Right lung (tissue), 10 donors: ENCODE results near the gene DOLPP1. TPM values are rescaled to one million over a fixed set of nuclear protein-coding genes. Genes with fewer than 3 reads are reported as not detected.
"Not testable (repeated sequence)": the region's sequence is repeated elsewhere in the genome, so short reads cannot be mapped to it uniquely, and the experiment has no call there.

Experiments
- DNase-seq, 2 donors: peaks; one replicate each; pipeline ENCODE4 v3.0.0-alpha.2; 2013
- long read RNA-seq, 8 donors: transcript quantifications; one replicate each; lab custom pipeline, GENCODE V29; 2026
- polyA plus RNA-seq, 5 donors: library from polyadenylated mRNA; unstranded; fragments of 120-200 nt; gene quantifications; one replicate each; pipeline versions ENCODE4 v1.2.1 to v1.2.3, GENCODE V29; 2013; ENCODE audit warnings: inconsistent platforms in 1 of 5, low replicate concordance in 1 of 5; ENCODE audit not compliant: insufficient read length in 5 of 5, insufficient read depth in 1 of 5

Gene DOLPP1, protein sequence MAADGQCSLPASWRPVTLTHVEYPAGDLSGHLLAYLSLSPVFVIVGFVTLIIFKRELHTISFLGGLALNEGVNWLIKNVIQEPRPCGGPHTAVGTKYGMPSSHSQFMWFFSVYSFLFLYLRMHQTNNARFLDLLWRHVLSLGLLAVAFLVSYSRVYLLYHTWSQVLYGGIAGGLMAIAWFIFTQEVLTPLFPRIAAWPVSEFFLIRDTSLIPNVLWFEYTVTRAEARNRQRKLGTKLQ
- polyA plus RNA-seq, result 10 to 100 TPM; 13.2 to 18.4 (median 14.7) TPM
- long read RNA-seq, donor 1, transcript DOLPP1-202 (8 exons, 2,177 nt), result major isoform, 5 of 16 reads
- long read RNA-seq, donor 1, partial matches to known transcripts, result 11 of 16 reads
- long read RNA-seq, donor 1, other reads (novel, unspliced or antisense), result 0 of 16 reads
- long read RNA-seq, donor 2, partial matches to known transcripts, result 0 of 2 reads
- long read RNA-seq, donor 2, other reads (novel, unspliced or antisense), result 0 of 2 reads
- long read RNA-seq, donor 3, partial matches to known transcripts, result 0 of 2 reads
- long read RNA-seq, donor 3, other reads (novel, unspliced or antisense), result 0 of 2 reads
- long read RNA-seq, donor 4, partial matches to known transcripts, result 8 of 11 reads
- long read RNA-seq, donor 4, other reads (novel, unspliced or antisense), result 0 of 11 reads
- long read RNA-seq, donor 5, partial matches to known transcripts, result 0 of 2 reads
- long read RNA-seq, donor 5, other reads (novel, unspliced or antisense), result 0 of 2 reads
- long read RNA-seq, donor 6, partial matches to known transcripts, result 8 of 13 reads
- long read RNA-seq, donor 6, other reads (novel, unspliced or antisense), result 0 of 13 reads
- long read RNA-seq, donor 7, partial matches to known transcripts, result 0 of 5 reads
- long read RNA-seq, donor 7, other reads (novel, unspliced or antisense), result 0 of 5 reads
- long read RNA-seq, donor 8, partial matches to known transcripts, result 0 of 1 reads
- long read RNA-seq, donor 8, other reads (novel, unspliced or antisense), result 0 of 1 reads

DNA sequence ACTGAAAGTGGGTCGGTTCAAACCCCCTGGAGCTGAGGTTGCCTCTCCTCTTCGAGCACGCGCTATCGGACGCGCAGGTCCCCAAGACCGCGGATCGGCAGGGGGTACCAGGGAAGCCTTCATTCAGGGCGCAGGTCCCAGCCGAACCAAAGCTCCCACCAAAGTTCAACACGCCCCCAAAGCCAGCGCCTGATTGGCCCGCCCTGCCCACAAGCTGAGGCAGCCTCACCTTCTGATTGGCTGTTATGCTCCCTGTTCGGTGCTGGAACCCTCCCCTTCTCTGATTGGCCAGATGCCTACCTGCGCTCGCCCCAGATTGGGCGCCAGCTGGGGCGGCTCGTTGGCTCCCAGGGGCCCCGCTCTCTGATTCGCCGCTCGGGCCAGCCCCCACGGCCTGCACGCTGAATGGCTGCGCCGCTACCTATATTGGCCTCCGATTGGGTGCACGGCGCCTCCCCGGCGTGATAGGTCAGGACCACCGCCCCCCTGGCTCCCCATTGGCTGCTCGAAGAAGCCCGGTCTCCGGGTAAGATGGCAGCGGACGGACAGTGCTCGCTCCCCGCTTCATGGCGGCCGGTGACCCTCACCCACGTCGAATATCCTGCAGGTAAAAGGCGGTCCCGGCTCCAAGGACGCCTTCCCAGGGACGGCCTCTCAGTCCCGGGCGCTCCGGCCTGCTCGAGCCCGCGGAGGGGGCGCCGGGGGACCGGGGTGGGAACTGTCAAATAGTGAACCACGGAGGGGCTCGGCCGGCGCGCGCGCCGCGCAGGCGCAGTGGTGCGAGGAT lies at the start of gene DOLPP1:
TSS of gene DOLPP1 (plus strand) at position 511 of the 787 bp plus-strand sequence. CDS start at position 532, 21 bp downstream.
- peak; percentile 99 for DNase-seq

DNA sequence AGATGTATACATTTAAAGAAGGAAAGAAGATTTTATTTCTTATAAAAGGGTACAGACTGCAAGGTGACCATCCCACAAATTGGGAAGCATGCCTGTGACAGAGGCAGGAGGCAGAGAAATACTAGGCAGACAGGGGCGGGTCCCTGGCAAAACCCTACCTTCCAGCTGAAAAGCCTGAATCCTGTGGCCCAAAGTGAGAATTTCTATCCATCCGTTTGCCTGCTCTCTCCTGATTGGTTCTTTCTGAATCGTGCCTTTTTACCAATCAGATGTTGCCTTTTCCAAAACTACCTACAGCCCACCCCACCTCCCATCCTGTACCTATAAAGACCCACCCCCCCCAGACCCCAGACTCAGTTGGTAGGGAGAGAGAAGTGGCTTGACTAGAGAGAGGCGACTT lies 49.4 kb upstream of the DOLPP1 start:
- no peak for DNase-seq

DNA sequence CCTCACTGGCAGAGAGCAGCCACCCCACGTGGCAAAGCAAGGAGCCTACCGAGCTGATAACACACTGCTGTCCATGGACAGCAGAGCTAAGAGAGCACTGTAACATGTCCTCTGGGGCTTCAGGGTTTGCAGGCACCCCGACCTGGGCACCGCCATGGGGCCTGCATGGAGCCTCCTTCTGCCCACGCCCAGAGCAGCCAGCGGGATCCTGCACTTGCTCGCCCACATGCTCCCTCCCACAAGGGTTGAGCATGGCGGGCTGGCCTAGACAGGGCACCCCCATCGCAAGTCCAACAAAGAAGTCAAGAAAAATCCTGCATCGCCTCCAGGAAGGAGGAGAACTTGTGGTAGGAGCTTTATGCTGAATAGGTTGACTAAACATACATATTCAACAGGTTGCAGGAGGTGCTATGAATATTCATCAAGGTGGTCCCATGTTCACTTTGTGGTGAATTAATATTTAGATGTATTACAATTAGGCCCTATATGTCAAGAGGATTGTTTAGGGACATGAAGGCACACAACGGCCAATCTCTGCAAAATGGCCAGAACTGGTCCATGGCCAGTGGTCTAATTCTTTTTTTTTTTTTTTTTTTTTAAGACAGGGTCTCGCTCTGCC lies 48.3 kb upstream of the DOLPP1 start:
- no peak for DNase-seq

DNA sequence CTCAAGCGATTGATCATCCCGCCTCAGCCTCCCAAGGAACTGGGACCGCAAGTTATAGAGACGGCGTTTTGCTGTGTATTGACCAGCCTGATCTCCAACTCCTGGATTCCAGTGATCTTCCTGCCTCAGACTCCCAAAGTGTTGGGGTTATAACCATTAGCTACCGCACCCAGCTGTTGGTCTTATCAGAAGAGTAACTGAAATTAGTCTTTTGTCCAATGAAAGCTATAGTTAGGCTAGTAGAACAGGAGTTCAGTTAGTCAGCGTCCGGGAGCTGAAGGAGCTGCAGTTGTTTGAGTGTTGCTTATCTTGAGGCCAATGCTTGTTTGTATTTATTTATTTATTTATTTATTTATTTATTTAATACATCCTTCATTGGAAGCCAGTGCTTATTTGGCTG lies 47.7 kb upstream of the DOLPP1 start:
- DNase-seq, result no peak

DNA sequence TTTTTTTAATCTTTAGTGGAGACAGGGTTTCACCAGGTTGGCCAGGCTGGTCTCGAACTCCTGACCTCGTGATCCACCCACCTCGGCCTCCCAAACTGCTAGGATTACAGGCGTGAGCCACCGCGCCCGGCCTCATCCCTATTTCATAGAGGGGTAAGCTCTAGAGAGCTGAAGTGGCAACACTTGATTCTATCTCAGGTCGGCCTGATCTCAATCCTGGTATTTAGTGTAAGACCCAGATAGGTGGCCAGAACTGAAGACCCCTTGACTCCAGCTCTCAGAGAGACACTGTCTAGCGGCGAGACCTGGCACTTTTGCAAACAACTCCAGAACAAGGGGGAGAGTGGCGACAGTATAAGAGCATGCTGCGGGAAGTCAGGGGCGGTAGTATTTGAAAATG lies 45.1 kb upstream of the DOLPP1 start:
- not testable (repeated sequence) for DNase-seq

DNA sequence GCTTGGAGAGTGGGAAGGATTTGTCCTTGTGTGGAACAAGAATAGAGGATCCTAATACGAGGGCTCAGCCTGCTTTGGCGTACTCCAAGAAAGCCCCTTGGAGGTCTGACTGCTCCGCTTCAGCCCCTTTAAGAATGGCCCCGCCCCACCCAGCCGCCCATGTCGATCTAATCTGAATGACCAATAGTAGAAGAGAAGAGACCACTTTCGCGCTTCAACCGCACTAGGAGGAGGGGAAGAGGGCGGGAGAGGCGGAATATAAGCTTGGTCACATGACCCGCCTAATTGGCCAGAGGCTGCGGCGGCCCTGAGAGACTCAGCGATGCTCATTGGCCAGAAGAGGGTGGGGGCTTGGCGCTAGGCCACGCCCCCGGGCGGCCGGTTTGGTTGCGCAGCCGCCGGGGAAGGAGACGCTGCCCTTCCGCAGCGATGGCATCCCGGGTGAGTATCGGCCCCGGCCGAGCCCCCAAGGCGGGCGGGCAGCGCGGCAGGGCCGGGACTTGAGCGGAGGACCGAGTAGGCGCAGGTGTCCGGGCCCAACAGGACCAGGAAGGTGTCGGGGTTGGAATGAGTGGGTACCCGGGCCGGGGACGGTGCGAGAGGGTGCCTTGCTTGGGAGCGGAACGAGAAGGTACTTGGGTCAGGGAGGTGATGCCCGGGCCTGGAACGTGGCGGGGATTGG lies 44.5 kb upstream of the DOLPP1 start, which contains the start of gene MIGA2:
TSS of gene MIGA2 (plus strand) at position 386 of the 682 bp plus-strand sequence. CDS start 3,969 bp downstream, outside the sequence.
- DNase-seq, result peak; percentile 98 to 99

DNA sequence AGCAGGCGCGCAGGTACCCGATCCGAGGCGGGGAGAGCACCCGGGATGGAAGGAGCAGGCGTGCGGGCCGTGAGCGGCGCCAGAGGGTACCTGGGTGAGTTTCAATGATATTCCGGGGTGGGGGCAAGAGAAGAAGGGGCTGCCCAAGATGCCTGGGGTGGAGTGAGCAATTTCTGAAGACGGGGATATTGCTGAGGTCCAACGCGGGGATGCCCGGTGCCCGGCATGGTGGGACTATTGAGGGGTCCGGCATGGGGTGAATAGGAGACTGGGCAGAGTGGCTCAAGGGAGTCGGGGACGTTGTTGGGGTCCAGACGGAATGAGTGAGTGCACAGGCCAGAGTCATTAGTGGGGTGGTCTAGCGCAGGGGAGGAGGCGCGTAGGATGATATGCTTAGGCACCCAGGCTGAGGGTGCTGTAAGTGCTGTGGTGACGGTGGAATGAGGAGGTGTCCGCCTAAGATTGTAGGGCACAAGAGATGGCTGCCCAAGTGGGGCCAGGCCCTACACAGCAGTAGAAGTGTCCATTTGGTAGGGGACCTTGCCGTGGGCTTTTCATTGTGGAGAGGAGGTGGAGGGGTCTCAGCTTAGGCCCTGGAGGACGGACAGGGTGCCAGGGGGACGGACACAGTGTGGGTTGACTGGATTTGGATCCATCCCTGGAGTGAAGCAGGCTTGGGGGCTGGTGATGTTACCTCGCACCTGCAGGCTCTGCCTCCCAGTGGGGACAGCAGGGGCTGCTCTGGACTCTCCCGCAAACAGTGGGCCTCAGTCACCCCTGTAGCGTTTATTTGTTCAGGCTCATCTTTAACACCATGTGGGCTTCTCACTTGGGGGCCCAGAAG lies 43.8 kb upstream of the DOLPP1 start:
- DNase-seq, result no peak

DNA sequence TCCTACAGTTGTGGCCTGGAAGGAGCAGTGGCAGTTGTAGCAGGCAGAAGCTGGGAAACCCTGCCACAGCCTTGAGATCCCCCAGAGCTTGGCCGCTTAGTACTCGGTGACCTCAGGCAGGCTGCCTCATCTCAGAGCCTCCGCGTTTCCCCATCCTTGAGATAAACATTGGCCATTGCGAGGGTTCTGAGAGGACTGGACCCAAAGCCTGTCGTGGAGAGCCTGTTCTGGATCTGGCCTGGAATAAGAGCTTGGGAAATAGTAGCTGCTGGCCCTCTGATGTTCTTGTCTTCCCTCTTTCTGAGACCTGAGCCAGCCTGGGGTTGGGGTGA lies 43.2 kb upstream of the DOLPP1 start:
- no peak for DNase-seq

DNA sequence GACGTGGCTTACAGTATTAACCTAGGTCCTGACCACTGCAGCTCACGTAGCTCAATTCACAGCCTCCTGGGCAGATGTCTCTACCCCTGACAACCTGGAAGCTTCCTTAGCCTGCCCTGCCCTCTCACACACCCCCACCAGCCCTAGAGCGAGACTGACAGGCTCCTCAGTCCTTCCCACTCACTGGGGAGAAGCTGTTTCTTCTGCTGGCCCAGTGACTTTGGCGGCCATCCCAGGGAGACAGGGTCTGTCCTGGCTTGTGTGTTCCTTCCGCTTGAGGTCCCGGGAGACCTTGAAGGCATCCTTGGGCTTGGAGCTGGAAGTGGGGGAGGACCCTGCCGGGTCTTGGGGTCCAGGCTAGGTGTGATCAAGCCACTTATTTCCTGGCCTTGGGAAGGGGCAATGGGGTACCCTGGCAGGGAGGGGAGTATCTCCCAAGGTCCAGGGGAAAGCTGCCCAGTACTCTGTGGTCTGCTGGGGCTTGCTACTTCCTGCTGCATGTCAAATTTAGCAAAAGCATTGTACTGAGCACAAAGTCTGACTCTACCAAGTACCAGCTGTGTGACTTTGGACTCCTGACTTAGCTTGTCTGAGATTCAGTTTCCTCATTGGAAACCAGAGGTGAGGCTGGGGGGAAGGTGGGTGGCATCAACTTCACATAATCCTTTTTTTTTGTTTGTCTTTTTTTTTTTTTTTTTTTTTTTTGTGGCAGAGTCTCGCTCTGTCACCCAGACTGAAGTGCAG lies 42.6 kb upstream of the DOLPP1 start:
- DNase-seq, result no peak

DNA sequence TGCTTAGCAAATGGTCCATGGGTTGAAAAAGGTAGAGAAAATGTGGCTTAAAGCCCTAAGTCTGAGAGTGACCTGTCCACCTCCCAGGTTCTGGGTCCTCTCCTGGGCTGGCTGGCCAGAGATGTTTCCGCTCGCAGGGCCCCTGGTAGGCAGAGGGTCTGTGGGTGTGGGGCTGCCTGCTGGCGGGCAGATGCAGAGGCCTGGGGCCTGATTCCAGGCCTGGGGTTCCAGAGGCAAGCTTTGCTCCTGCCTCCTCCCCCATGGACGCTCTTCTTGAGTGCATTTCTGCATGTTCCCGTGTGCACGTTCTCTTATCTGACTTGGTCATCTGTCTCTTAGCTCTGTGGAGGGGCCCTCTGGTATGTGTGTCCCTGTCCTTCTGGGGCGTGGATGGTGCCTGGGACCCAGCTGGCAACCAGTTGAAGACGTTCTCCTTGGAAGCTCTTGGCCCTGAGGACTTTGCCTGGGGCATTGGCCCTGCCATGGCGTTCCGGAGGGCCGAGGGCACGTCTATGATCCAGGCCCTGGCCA lies 40.7 kb upstream of the DOLPP1 start:
- no peak for DNase-seq

DNA sequence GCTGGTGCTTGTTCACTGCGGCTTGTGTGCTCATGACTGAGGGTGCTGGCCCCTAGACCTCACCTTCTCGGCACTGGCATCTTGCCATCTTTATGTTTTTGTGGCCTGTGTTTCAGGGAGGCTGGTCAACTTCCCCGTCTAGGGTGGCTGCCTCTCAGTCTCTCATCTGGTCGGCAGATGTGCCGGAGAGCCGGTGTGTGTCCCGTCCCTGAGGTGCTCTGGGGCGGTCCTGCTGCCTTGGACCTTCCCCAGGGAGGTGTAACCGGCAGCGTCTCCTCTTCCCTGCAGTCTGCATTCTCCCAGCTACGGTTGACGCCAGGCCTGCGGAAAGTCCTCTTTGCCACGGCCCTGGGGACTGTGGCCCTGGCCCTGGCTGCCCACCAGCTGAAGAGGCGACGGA lies 38.9 kb upstream of the DOLPP1 start:
- DNase-seq, result no peak

DNA sequence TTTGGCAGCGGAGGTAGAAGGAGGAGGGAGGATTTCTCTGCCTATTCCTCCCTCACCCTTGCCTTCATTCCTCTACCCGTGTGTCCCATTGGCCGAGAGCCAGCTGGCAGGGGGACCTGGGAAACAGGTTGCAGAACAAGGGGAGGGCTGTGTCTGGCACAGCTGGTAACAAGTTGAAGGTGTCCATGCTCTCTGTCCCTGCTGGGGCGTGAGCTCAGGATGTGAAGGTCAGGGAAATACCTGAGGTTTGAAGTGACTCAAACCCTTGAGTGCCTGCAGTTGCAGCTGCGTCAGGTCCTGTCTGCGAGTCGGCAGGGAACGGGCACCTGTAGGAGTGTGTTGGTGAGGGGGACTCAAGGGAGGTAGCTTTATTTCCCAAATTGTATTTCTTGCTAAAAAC lies 28.3 kb upstream of the DOLPP1 start:
- DNase-seq, result peak; percentile 18 to 23

DNA sequence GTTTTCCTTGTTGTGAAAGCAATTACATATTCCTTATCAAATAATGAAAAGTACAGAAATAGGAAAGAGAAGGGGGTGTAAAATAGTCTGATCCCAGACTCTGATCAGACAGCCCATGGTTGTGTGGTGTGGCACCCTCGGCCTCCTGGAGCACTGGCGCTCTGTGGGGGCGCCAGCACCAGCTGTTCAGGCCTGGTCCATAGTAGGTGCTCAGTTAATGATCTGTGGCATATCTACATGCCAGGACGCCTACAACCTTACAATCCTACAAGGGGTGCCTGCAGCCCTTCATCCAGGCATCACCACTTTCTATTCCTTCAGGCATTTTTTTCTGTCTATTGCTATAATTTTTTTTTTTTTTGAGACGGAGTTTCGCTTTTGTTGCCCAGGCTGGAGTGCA lies 27.9 kb upstream of the DOLPP1 start:
- no peak for DNase-seq

DNA sequence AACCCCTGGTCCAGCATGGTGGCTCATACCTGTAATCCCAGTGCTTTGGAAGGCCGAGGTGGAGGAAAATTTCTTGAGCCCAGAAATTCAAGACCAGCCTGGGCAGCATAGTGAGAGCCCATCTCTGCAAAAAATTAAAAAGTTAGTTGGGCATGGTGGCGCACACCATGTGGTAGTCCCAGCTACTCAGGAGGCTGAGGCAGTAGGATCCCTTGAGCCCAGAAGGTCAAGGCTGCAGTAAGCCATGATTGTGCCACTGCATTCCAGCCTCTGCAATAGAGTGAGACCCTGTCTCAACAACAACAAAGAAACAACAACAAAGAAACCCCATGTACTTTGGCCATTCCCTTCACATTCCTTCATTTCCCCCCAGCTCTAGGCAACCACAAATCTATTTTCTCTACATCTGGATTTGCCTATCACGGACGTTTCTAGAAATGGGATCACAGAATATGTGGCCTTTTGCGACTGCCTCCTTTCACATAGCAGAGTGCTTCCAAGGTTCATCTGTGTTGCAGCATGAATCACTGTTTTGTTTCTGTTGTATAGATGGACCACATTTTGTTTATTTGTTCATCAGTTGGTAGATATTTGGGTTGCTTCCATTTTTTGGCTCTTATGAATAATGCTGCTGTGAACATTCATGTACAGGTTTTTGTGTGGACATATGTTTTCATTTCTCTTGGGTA lies 26.6 kb upstream of the DOLPP1 start:
- DNase-seq, result no peak

DNA sequence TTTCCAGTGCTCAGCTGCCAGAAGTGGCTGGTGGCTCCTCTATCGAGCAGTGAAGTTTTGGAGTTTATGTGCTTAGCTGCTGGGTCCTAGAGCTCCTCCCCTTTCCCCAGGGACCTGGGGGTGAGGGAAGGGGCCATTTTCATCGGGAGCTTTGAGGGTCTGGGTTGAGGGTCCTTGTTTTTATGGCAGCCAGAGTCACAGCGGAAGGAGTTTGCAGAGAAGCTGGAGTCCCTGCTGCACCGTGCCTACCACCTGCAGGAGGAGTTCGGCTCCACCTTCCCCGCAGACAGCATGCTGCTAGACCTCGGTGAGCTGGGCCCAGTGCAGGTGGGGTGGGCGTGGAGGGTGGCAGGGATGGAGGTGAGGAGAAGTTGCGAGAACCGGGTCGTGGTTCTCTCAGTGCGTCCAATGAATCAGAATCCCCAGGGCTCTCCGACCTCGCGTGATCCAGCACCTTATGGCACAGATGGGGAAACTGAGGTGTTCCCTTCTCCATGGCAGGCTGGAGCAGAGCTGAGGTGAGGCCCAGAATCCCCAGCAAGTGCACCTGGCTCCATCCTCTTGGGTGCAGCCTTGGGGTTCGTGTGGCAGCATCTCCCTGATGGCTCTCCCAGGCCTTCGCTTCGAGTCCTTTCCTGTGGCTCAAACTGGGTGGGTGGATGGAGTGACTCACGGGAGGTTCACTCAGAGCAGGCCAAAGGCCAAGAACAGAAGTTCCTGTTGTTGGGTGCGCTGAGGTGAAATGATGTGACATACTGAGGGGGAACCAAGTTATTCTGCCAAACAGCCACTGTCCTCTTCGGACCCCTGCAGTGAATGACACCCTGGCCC lies 21.7 kb upstream of the DOLPP1 start:
- no peak for DNase-seq

DNA sequence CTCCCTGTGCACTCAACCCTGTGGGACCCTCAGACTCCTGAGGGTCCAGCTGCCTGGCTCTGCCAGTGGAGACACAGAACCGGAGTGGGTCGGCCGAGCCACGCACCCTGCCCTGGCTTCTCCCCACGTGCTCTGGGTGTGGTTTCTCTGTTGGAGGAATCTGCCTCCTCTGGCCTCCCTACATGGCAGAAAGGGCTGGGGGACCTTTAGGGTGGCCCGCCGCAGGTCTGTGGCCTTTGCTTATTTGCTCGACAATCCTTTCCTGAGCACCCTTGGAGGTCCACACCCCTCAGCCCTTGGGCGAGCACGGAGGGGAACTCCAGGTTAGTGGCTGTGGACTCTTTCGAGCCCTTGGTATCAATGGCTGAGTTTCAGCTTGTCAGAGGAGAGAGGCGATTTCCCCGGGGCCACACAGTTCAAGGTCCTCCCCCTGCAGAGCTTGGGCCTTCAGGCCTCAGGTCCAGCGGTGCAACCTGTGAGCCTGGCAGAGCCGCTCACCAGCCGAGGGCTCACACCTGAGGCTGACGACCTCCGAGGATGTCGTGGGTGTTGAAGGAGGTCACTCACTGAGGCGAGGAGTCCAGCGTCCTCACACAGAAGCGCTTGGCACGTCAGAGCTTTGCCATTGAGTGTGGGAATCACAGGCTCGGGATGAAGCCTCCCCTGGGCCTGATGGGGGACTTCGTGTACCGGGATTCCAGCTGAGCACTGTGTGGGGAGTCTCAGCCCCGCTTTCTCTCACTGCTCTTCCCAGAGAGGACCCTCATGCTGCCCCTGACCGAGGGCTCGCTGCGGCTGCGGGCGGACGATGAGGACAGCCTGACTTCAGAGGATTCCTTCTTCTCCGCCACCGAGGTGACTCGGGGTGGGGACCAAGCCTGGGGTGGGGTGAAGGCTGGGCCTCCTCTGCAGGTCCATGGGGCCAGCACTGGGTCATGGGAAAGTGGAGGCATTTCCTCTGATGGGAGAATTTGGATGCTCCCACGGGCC lies 20.8 kb upstream of the DOLPP1 start:
- no peak for DNase-seq
